Central memory CD8-positive, alpha-beta T cell (primary cell): Measurements from ENCODE around the gene SEMA3B.
A peak's percentile ranks its signal among the peaks of the same experiment; 100 is the strongest.

Source experiments
- ATAC-seq: fragments of 150-1000 bp; cut with Tn5 transposase; replicated peaks from 2 replicates; pipeline ENCODE4 v1.10.0; 2022; ENCODE audit warnings: mild to moderate bottlenecking, moderate FRiP score, moderate number of reproducible peaks; ENCODE audit not compliant: poor library complexity, severe bottlenecking; ENCODE audit errors: extremely low read depth
- DNase-seq, 2 donors: peaks; one replicate each; pipeline ENCODE4 v3.0.0; 2021; ENCODE audit warnings: low spot score in 2 of 2
- H3K27ac Mint-ChIP-seq: one replicate; pipeline ENCODE4 v1.8.0; 2022; ENCODE audit warnings: low read depth, mild to moderate bottlenecking, moderate library complexity, mixed read lengths
- H3K27me3 Mint-ChIP-seq: one replicate; pipeline ENCODE4 v1.8.0; 2022; ENCODE audit warnings: mixed read lengths
- H3K36me3 Mint-ChIP-seq: one replicate; pipeline ENCODE4 v1.8.0; 2022; ENCODE audit warnings: mild to moderate bottlenecking, moderate library complexity, mixed read lengths; ENCODE audit not compliant: insufficient read depth
- H3K4me1 Mint-ChIP-seq: one replicate; pipeline ENCODE4 v1.8.0; 2022; ENCODE audit warnings: mixed read lengths
- H3K4me3 Mint-ChIP-seq: one replicate; pipeline ENCODE4 v1.8.0; 2022; ENCODE audit warnings: mild to moderate bottlenecking, moderate library complexity, mixed read lengths
- H3K9me3 Mint-ChIP-seq: one replicate; pipeline ENCODE4 v1.8.0; 2022; ENCODE audit warnings: mixed read lengths

Gene SEMA3B

GRCh38 chr3:50322386-50323091 lies 53.6 kb downstream of the SEMA3B start, which contains the start of gene HYAL2:
TSS of gene HYAL2 (minus strand) at chr3:50322745. CDS start at chr3:50320489, 2,256 bp downstream.
- Mint-ChIP-seq H3K9me3 (no peaks in the 10 kb centered on the region), H3K4me1 (peaks cover 55% of the 10 kb centered on the region), H3K27ac (peak within 1 kb of the TSS; percentile 83), H3K36me3 (peaks cover 3% of the 10 kb centered on the region), H3K27me3 (no peaks in the 10 kb centered on the region), H3K4me3 (peak within 1 kb of the TSS; percentile 85)
- no peak for ATAC-seq
- no peak for DNase-seq

GRCh38 chr3:50323092-50323600 lies 54.2 kb downstream of the SEMA3B start:
- no peaks in the 10 kb centered on the region for H3K9me3 Mint-ChIP-seq
- H3K36me3 Mint-ChIP-seq, result peaks cover 5% of the 10 kb centered on the region
- ATAC-seq, result no peak
- H3K4me3 Mint-ChIP-seq, result no peak overlapping the region
- peaks cover 57% of the 10 kb centered on the region for H3K4me1 Mint-ChIP-seq
- H3K27ac Mint-ChIP-seq, result no peak overlapping the region
- DNase-seq, result no peak
- no peaks in the 10 kb centered on the region for H3K27me3 Mint-ChIP-seq

- Mint-ChIP-seq H3K36me3 (peaks cover 7% of the 10 kb centered on the region), H3K27ac (no peak overlapping the region), H3K4me3 (no peak overlapping the region), H3K9me3 (no peaks in the 10 kb centered on the region), H3K27me3 (no peaks in the 10 kb centered on the region), H3K4me1 (peaks cover 54% of the 10 kb centered on the region)
- no peak for DNase-seq
- no peak for ATAC-seq
These were observed 54.8 kb downstream of the SEMA3B start for GRCh38 chr3:50323614-50324199.

GRCh38 chr3:50324351-50325112 lies 55.6 kb downstream of the SEMA3B start:
- no peaks in the 10 kb centered on the region for H3K9me3 Mint-ChIP-seq
- peaks cover 10% of the 10 kb centered on the region for H3K36me3 Mint-ChIP-seq
- H3K4me1 Mint-ChIP-seq, result peaks cover 50% of the 10 kb centered on the region
- peak overlapping the region; percentile 29 for H3K27ac Mint-ChIP-seq
- DNase-seq (peak in 1 of 2 donors; percentile 57), ATAC-seq (no peak)
- no peak overlapping the region for H3K4me3 Mint-ChIP-seq
- no peaks in the 10 kb centered on the region for H3K27me3 Mint-ChIP-seq

- H3K27ac Mint-ChIP-seq, result peak overlapping the region; percentile 29
- H3K36me3 Mint-ChIP-seq, result peaks cover 13% of the 10 kb centered on the region
- no peaks in the 10 kb centered on the region for H3K9me3 Mint-ChIP-seq
- no peak overlapping the region for H3K4me3 Mint-ChIP-seq
- ATAC-seq (no peak), DNase-seq (no peak)
- peaks cover 46% of the 10 kb centered on the region for H3K4me1 Mint-ChIP-seq
- H3K27me3 Mint-ChIP-seq, result no peaks in the 10 kb centered on the region
These were observed 56.1 kb downstream of the SEMA3B start for GRCh38 chr3:50325113-50325480.

- no peak for ATAC-seq
- DNase-seq, result no peak
- Mint-ChIP-seq H3K4me1 (peaks cover 41% of the 10 kb centered on the region), H3K27me3 (no peaks in the 10 kb centered on the region), H3K4me3 (no peak overlapping the region), H3K9me3 (no peaks in the 10 kb centered on the region), H3K36me3 (peaks cover 13% of the 10 kb centered on the region), H3K27ac (peak overlapping the region; percentile 55)
These were observed 56.7 kb downstream of the SEMA3B start for GRCh38 chr3:50325497-50326181.

- no peaks in the 10 kb centered on the region for H3K27me3 Mint-ChIP-seq
- peaks cover 14% of the 10 kb centered on the region for H3K36me3 Mint-ChIP-seq
- peaks cover 39% of the 10 kb centered on the region for H3K4me1 Mint-ChIP-seq
- ATAC-seq (no peak), DNase-seq (no peak)
- H3K9me3 Mint-ChIP-seq, result no peaks in the 10 kb centered on the region
- H3K4me3 Mint-ChIP-seq, result peak overlapping the region; percentile 82
- peak overlapping the region; percentile 55 for H3K27ac Mint-ChIP-seq
These were observed 57.2 kb downstream of the SEMA3B start for GRCh38 chr3:50326182-50326541.

GRCh38 chr3:50327129-50327528 lies 58.2 kb downstream of the SEMA3B start:
- Mint-ChIP-seq H3K36me3 (peaks cover 17% of the 10 kb centered on the region), H3K27ac (peak overlapping the region; percentile 82), H3K9me3 (no peaks in the 10 kb centered on the region), H3K27me3 (no peaks in the 10 kb centered on the region), H3K4me3 (peak overlapping the region; percentile 82), H3K4me1 (peaks cover 41% of the 10 kb centered on the region)
- DNase-seq, result no peak
- ATAC-seq, result no peak
